ENCODE data around the gene LY6G6D. TPM values are rescaled to one million over a fixed set of nuclear protein-coding genes. Genes with fewer than 3 reads are reported as not detected.

The LY6G6D gene
- total RNA-seq, 3 donors from 2014 or later: 0.90 to 6.1 TPM; not detected in 1

GRCh38 chr6:31736768-31737314 is 21.7 kb downstream of the LY6G6D start:
- Histone ChIP-seq H3K36me3 (ENCODE audit: low read depth) (peaks cover 7% of the 10 kb centered on the region), H3K4me1 (ENCODE audit: low read depth) (peaks cover 37% of the 10 kb centered on the region), H3K9me3 (no peaks in the 10 kb centered on the region), H3K4me3 (no peak overlapping the region)
- intact Hi-C loops (cut with DNase I, micrococcal nuclease): no loop called here
- DNase-seq (peak in 2 of 3 donors; percentile 40 to 56), ATAC-seq (no peak)
- TF ChIP-seq, protein P1, sequence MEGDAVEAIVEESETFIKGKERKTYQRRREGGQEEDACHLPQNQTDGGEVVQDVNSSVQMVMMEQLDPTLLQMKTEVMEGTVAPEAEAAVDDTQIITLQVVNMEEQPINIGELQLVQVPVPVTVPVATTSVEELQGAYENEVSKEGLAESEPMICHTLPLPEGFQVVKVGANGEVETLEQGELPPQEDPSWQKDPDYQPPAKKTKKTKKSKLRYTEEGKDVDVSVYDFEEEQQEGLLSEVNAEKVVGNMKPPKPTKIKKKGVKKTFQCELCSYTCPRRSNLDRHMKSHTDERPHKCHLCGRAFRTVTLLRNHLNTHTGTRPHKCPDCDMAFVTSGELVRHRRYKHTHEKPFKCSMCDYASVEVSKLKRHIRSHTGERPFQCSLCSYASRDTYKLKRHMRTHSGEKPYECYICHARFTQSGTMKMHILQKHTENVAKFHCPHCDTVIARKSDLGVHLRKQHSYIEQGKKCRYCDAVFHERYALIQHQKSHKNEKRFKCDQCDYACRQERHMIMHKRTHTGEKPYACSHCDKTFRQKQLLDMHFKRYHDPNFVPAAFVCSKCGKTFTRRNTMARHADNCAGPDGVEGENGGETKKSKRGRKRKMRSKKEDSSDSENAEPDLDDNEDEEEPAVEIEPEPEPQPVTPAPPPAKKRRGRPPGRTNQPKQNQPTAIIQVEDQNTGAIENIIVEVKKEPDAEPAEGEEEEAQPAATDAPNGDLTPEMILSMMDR (IDR thresholded peaks at IDR 0.05): no peak

DNA sequence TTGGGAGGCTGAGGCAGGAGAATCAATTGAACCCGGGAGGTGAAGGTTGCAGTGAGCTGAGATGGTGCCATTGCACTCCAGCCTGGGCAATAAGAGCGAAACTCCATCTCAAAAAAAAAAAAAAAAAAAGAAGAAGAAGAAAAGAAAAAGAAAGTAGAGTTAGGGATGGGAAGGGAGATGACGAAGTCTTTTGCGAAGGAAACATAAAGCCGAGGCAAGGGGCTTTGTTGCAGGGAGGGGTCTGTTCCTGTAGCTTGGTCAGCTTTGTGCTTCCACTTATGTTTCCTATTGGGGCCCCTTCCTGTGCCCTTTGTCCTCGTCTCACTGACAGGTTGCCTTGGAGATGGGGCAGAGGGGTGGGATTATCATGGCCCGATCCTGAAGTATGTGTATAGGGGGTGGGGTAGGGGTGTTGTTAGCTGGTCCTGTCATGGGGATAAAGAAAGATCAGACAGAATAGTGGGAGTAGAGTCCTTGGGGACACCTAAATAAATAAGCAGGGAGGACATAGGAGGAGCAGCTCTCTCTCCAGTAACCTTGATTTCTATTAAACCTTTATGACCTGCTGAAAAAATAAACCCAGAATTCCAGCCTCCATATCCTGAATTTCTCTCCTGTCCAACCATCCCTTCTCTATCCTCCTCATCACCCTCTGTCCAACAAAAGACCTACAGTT is 22.3 kb downstream of the LY6G6D start:
- Histone ChIP-seq H3K36me3 (ENCODE audit: low read depth) (peaks cover 6% of the 10 kb centered on the region), H3K4me1 (ENCODE audit: low read depth) (peaks cover 35% of the 10 kb centered on the region), H3K4me3 (no peak overlapping the region), H3K9me3 (no peaks in the 10 kb centered on the region)
- peak in 2 of 3 donors; percentile 53 to 70 for DNase-seq
- TF ChIP-seq, protein P1 (IDR thresholded peaks at IDR 0.05): no peak
- intact Hi-C loops (cut with DNase I, micrococcal nuclease): no loop called here
- ATAC-seq: peak; percentile 3

GRCh38 chr6:31737991-31738979 is 23.1 kb downstream of the LY6G6D start:
- intact Hi-C loops (cut with DNase I, micrococcal nuclease): no loop called here
- Histone ChIP-seq H3K4me3 (no peak overlapping the region), H3K36me3 (ENCODE audit: low read depth) (no peaks in the 10 kb centered on the region), H3K4me1 (ENCODE audit: low read depth) (peaks cover 34% of the 10 kb centered on the region), H3K9me3 (no peaks in the 10 kb centered on the region)
- TF ChIP-seq, protein P1 (IDR thresholded peaks at IDR 0.05): peak; percentile 17
- peak; percentile 76 to 91 (median 77) for DNase-seq
- peak; percentile 44 for ATAC-seq

GRCh38 chr6:31739639-31740396 is 24.7 kb downstream of the LY6G6D start, which contains the start of gene MSH5:
Gene MSH5, plus strand, starts transcription at chr6:31740005. Its CDS starts 462 bp downstream, at chr6:31740467.
- no peaks in the 10 kb centered on the region for H3K9me3 ChIP-seq
- ATAC-seq: peak; percentile 76
- peak; percentile 98 to 99 (median 98) for DNase-seq
- TF ChIP-seq, protein P1 (IDR thresholded peaks at IDR 0.05): no peak
- intact Hi-C loops (cut with DNase I, micrococcal nuclease): no loop called here
- H3K4me3 ChIP-seq: peak within 1 kb of the TSS; percentile 20
- peaks cover 23% of the 10 kb centered on the region for H3K4me1 ChIP-seq (ENCODE audit: low read depth)
- H3K36me3 ChIP-seq (ENCODE audit: low read depth): no peaks in the 10 kb centered on the region

Data from mucosa of descending colon (tissue), 3 donors.